ENCODE data around the gene SETD3.

- TF ChIP-seq CTCF (IDR thresholded peaks at IDR 0.05; ENCODE audit: low read length) (no peak), EZH2 (IDR thresholded peaks at IDR 0.05; ENCODE audit: borderline replicate concordance, low read length) (no peak)
Observed at GRCh38 chr14:99506276-99506675, 25.6 kb upstream of the SETD3 start.

All from OCI-LY1 (cell line).